Left colon (tissue), 2 donors: Measurements from ENCODE around the gene ZNF276. TPM values are rescaled to one million over a fixed set of nuclear protein-coding genes. Genes with fewer than 3 reads are reported as not detected.
A peak's percentile ranks its signal among the peaks of the same experiment; 100 is the strongest.
"Not testable (repeated sequence)": the region's sequence is repeated elsewhere in the genome, so short reads cannot be mapped to it uniquely, and the experiment has no call there.

Experiments used
- ATAC-seq: fragments of 200-7000 bp; cut with Tn5 transposase; one replicate; pipeline ENCODE4 v1.9.1; 2020; ENCODE audit warnings: mild to moderate bottlenecking, moderate library complexity
- DNase-seq, 2 donors: peaks; one replicate each; pipeline ENCODE4 v3.0.0-alpha.2; 2020
- intact Hi-C, 2 donors: fragments of 100-400 bp; cut with DNase I in 1 of 2; cut with micrococcal nuclease in 1 of 2; formaldehyde crosslinking; loops; one replicate each; pipeline versions ENCODE4 v1.11.2 to v1.14.0; 2022; cut with DNase I, micrococcal nuclease
- long read RNA-seq: library from polyadenylated mRNA; unstranded; transcript quantifications from one replicate; pipeline ENCODE4 v2.0.0, GENCODE V29; 2021
- total RNA-seq, 2 donors: library from RNA; stranded (reverse); fragmentation: NEBNext Ultra II Directional; extraction: Animal tissue kit (Norgen Biotek cat#: 25700); gene quantifications; one replicate each; pipeline ENCODE4 v1.2.1, GENCODE V29; 2021
- donor health status: DM: no; HTN: no; CAD: no.
- donor health status: DM: yes; HTN: yes; CAD: no.

The ZNF276 gene
- total RNA-seq = 10 to 100 TPM; 28.9 to 42.2 TPM
- long read RNA-seq, full-length matches to known transcripts = 9 of 44 reads
- long read RNA-seq, partial matches to known transcripts = 17 of 44 reads
- long read RNA-seq, other reads (novel, unspliced or antisense) = 18 of 44 reads

GRCh38 chr16:89720813-89721545 is at the start of gene ZNF276, which contains the start of gene VPS9D1:
Gene ZNF276, plus strand, starts transcription at chr16:89721537. Its CDS starts 104 bp downstream, at chr16:89721641.
Gene VPS9D1, minus strand, starts transcription at chr16:89720898. Its CDS starts 37 bp downstream, at chr16:89720861.
- intact Hi-C loops = no loop called here
- DNase-seq (peak; percentile 83 to 93), ATAC-seq (peak; percentile 61)

GRCh38 chr16:89671565-89671964 is 49.8 kb upstream of the ZNF276 start:
- ATAC-seq, intact Hi-C loops, DNase-seq: not testable (repeated sequence)

GRCh38 chr16:89672177-89672941 is 49.0 kb upstream of the ZNF276 start:
- ATAC-seq = no peak
- intact Hi-C loops = no loop called here
- no peak for DNase-seq

- DNase-seq (no peak), ATAC-seq (no peak)
- intact Hi-C loops = no loop called here
Observed at GRCh38 chr16:89678258-89678657, 43.1 kb upstream of the ZNF276 start.

- intact Hi-C loops = no loop called here
- ATAC-seq (no peak), DNase-seq (no peak)
Observed at GRCh38 chr16:89685916-89686315, 35.4 kb upstream of the ZNF276 start.

GRCh38 chr16:89686520-89687091 is 34.7 kb upstream of the ZNF276 start, which contains the start of gene CDK10:
Gene CDK10, plus strand, starts transcription at chr16:89686689. Its CDS starts 22 bp downstream, at chr16:89686711.
- DNase-seq (peak; percentile 88 to 91), ATAC-seq (peak; percentile 79)
- intact Hi-C loops = no loop called here

- intact Hi-C loops = no loop called here
- ATAC-seq (peak; percentile 91), DNase-seq (peak; percentile 87 to 89)
Observed at GRCh38 chr16:89687092-89687940, 34.0 kb upstream of the ZNF276 start.

- ATAC-seq (no peak), DNase-seq (no peak)
- intact Hi-C loops = no loop called here
Observed at GRCh38 chr16:89688395-89688794, 32.9 kb upstream of the ZNF276 start.

GRCh38 chr16:89689142-89689541 is 32.2 kb upstream of the ZNF276 start:
- ATAC-seq = no peak
- DNase-seq = no peak
- intact Hi-C loops = no loop called here

- intact Hi-C loops, ATAC-seq, DNase-seq: not testable (repeated sequence)
Observed at GRCh38 chr16:89689621-89690020, 31.7 kb upstream of the ZNF276 start.

- DNase-seq (no peak), ATAC-seq (no peak)
- intact Hi-C loops = no loop called here
Observed at GRCh38 chr16:89690392-89690901, 30.9 kb upstream of the ZNF276 start.

GRCh38 chr16:89691231-89691985 is 29.9 kb upstream of the ZNF276 start:
- DNase-seq = no peak
- intact Hi-C loops = no loop called here
- no peak for ATAC-seq

GRCh38 chr16:89691986-89692569 is 29.3 kb upstream of the ZNF276 start:
- ATAC-seq (no peak), DNase-seq (no peak)
- intact Hi-C loops = no loop called here

GRCh38 chr16:89693289-89693731 is 28.0 kb upstream of the ZNF276 start:
- no peak for DNase-seq
- ATAC-seq = no peak
- intact Hi-C loops = no loop called here

GRCh38 chr16:89693931-89694783 is 27.2 kb upstream of the ZNF276 start:
- intact Hi-C loops = no loop called here
- DNase-seq (no peak), ATAC-seq (peak; percentile 5)

- DNase-seq = peak in 1 of 2 donors; percentile 59
- ATAC-seq = peak; percentile 67
- intact Hi-C loops = not testable (repeated sequence)
Observed at GRCh38 chr16:89694784-89695085, 26.6 kb upstream of the ZNF276 start.
